Spleen (tissue), 11 donors: ENCODE data around the gene SGCA. TPM values are rescaled to one million over a fixed set of nuclear protein-coding genes. Genes with fewer than 3 reads are reported as not detected.

Experiments
- DNase-seq: peaks from one replicate; pipeline ENCODE4 v3.0.0-alpha.2; 2020
- H3K27ac ChIP-seq, 8 donors: fragments of 200-600 bp; sonication (generic) in 7 of 8; 1 replicate in 4 of 8; 2 replicates in 4 of 8; pipeline versions ENCODE4 v1.5.0 to v1.8.0; 2016 to 2021; ENCODE audit warnings: inconsistent platforms in 4 of 8, mild to moderate bottlenecking in 4 of 8, moderate library complexity in 1 of 8
- H3K27me3 ChIP-seq, 7 donors: fragments of 200-600 bp; sonication (generic) in 6 of 7; replicated peaks in 1 of 7; 1 replicate in 4 of 7; 2 replicates in 3 of 7; pipeline versions ENCODE4 v1.5.0 to v1.8.0; 2016 to 2021; ENCODE audit warnings: inconsistent platforms in 3 of 7, mild to moderate bottlenecking in 1 of 7
- H3K36me3 ChIP-seq, 6 donors: fragments of 200-600 bp; sonication (generic) in 5 of 6; 1 replicate in 4 of 6; 2 replicates in 2 of 6; pipeline versions ENCODE4 v1.5.0 to v1.8.0; 2016 to 2021; ENCODE audit warnings: inconsistent platforms in 2 of 6
- H3K4me1 ChIP-seq, 6 donors: fragments of 200-600 bp; sonication (generic) in 5 of 6; 1 replicate in 3 of 6; 2 replicates in 3 of 6; pipeline versions ENCODE4 v1.5.0 to v1.8.0; 2016 to 2021; ENCODE audit warnings: inconsistent platforms in 3 of 6
- H3K4me3 ChIP-seq, 8 donors: fragments of 200-600 bp; sonication (generic) in 7 of 8; 1 replicate in 4 of 8; 2 replicates in 4 of 8; pipeline versions ENCODE4 v1.5.0 to v1.8.0; 2016 to 2021; ENCODE audit warnings: inconsistent platforms in 4 of 8, mild to moderate bottlenecking in 4 of 8, moderate library complexity in 2 of 8
- H3K9me3 ChIP-seq, 8 donors: fragments of 200-600 bp; sonication (generic) in 7 of 8; 1 replicate in 4 of 8; 2 replicates in 4 of 8; pipeline versions ENCODE4 v1.5.0 to v1.8.0; 2016 to 2021; ENCODE audit warnings: inconsistent platforms in 4 of 8
- POLR2A ChIP-seq, 3 donors: fragments of 450-650 bp; IDR thresholded peaks; one replicate each; pipeline ENCODE4 v1.5.1; 2017; ENCODE audit warnings: antibody characterized with exemption in 3 of 3, mild to moderate bottlenecking in 1 of 3
- POLR2AphosphoS5 ChIP-seq, 3 donors: sonication (generic); formaldehyde crosslinking; IDR thresholded peaks; one replicate each; pipeline ENCODE4 v1.5.1; 2017; ENCODE audit warnings: antibody characterized with exemption in 3 of 3
- WGBS, 5 donors: extraction: QIAGEN DNeasy Blood & Tissue Kit in 3 of 5; methylation state at CpG; one replicate each; pipeline versions ENCODE4 v1.1.5 to v1.1.7; 2013 to 2018; 5-methylcytosine and 5-hydroxymethylcytosine counted together
- intact Hi-C: fragments of 100-400 bp; cut with DNase I; formaldehyde crosslinking; loops from one replicate; pipeline ENCODE4 v1.15.0; 2023; ENCODE audit warnings: low total_unique reads
- polyA plus RNA-seq, 3 donors: library from polyadenylated mRNA; stranded (reverse); fragments of 200-250 nt; gene quantifications; one replicate each; pipeline ENCODE4 v1.2.1, GENCODE V29; 2013
- total RNA-seq, 7 donors: library from RNA; depleted of rRNA in 3 of 7; stranded (reverse); fragments of >200 nt in 3 of 7; fragmentation: NEBNext Ultra II Directional in 4 of 7; extraction: Animal tissue kit (Norgen Biotek cat#: 25700) in 4 of 7; gene quantifications; one replicate each; pipeline versions ENCODE4 v1.1.0 to v1.2.1, GENCODE V29; 2016 to 2021
- TF ChIP-seq, protein P1 (sequence below), 11 experiments: fragments of 200-600 bp in 7 of 11; fragments of 450-650 bp in 4 of 11; sonication (generic) in 4 of 11; IDR thresholded peaks in 8 of 11; conservative IDR thresholded peaks in 3 of 11; 1 replicate in 7 of 11; 2 replicates in 4 of 11; pipeline versions ENCODE4 v1.4.0 to v1.8.0; 2016 to 2021; ENCODE audit warnings: antibody characterized with exemption in 11 of 11, inconsistent platforms in 4 of 11, mild to moderate bottlenecking in 1 of 11
- donor health status: healthy with polysubstance abuse.
- donor health status: DM: no; HTN: no; CAD: no; lungs with moderate emphysema.
- donor health status: DM: no; HTN: no; CAD: no.
- donor health status: Bipolar disorder and iron deficiency.
- donor health status: healthy.
- donor health status: DM: no; HTN: no; CAD: no.
- donor health status: DM: yes; HTN: yes; CAD: no.

Gene SGCA
- total and polyA plus RNA-seq, 10 donors, result 1.2 to 5.9 (median 3.7) TPM; not detected in 1

DNA sequence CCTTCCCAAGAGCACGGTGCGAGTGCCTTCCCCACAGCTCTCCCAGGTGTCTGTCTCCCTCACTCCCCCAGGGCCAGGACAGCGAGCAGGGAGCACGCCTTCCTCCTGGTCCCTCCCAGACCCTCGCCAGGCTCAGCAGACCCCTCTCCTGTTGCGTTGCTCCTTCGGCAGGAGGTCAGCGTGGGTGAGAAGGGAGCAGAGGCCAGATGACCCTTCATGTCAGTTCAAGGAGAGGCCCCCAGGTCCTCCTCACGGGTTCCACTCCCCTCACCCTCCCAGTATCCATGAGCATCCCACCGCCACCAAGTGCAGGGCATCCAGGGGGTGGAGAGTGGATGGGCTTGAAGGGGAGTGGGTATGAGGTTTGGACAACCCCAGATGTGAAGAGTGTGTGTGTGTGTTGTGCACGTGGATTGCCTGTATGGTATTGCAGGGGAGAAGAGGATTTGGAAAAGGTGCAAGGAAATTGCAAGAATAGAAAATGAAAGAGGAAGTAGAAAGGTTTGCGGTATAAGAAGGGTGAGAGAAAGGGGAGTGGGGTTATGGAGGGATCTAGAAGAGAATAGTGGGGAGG, 17.7 kb downstream of the SGCA start:
- H3K27ac ChIP-seq, result peak overlapping the region in 7 of 8 donors; percentile 12 to 77 (median 62)
- no peak for TF ChIP-seq POLR2AphosphoS5 (IDR thresholded peaks at IDR 0.05)
- TF ChIP-seq POLR2A (IDR thresholded peaks at IDR 0.05), result no peak
- TF ChIP-seq, protein P1, sequence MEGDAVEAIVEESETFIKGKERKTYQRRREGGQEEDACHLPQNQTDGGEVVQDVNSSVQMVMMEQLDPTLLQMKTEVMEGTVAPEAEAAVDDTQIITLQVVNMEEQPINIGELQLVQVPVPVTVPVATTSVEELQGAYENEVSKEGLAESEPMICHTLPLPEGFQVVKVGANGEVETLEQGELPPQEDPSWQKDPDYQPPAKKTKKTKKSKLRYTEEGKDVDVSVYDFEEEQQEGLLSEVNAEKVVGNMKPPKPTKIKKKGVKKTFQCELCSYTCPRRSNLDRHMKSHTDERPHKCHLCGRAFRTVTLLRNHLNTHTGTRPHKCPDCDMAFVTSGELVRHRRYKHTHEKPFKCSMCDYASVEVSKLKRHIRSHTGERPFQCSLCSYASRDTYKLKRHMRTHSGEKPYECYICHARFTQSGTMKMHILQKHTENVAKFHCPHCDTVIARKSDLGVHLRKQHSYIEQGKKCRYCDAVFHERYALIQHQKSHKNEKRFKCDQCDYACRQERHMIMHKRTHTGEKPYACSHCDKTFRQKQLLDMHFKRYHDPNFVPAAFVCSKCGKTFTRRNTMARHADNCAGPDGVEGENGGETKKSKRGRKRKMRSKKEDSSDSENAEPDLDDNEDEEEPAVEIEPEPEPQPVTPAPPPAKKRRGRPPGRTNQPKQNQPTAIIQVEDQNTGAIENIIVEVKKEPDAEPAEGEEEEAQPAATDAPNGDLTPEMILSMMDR (IDR thresholded peaks at IDR 0.05 in 8 of 11, conservative IDR thresholded peaks at IDR 0.05 in 3 of 11), result no peak
- H3K36me3 ChIP-seq, result peaks cover 0 to 32% (median 0%) of the 10 kb centered on the region in 6 donors
- peaks cover 7 to 51% (median 31%) of the 10 kb centered on the region in 6 donors for H3K4me1 ChIP-seq
- no peaks in the 10 kb centered on the region for H3K9me3 ChIP-seq
- no peak for DNase-seq
- no peaks in the 10 kb centered on the region for H3K27me3 ChIP-seq
- 50 to 58% (median 54%) methylated on average over 12 of the region's 12 CpGs for WGBS, 5 donors
- intact Hi-C loops, result no loop called here
- peak overlapping the region in 3 of 8 donors; percentile 2 to 48 (median 6) for H3K4me3 ChIP-seq

GRCh38 chr17:50184064-50184463, 18.3 kb downstream of the SGCA start:
- H3K36me3 ChIP-seq, result peaks cover 0 to 38% (median 0%) of the 10 kb centered on the region in 6 donors
- peaks cover 7 to 46% (median 28%) of the 10 kb centered on the region in 6 donors for H3K4me1 ChIP-seq
- H3K4me3 ChIP-seq, result peak overlapping the region in 3 of 8 donors; percentile 2 to 48 (median 6)
- WGBS, 5 donors, result 30 to 37% (median 32%) methylated on average over 8 of the region's 8 CpGs
- TF ChIP-seq POLR2AphosphoS5 (IDR thresholded peaks at IDR 0.05), result no peak
- TF ChIP-seq POLR2A (IDR thresholded peaks at IDR 0.05), result no peak
- TF ChIP-seq, protein P1 (IDR thresholded peaks at IDR 0.05 in 8 of 11, conservative IDR thresholded peaks at IDR 0.05 in 3 of 11), result no peak
- H3K9me3 ChIP-seq, result no peaks in the 10 kb centered on the region
- H3K27ac ChIP-seq, result peak overlapping the region in 7 of 8 donors; percentile 12 to 77 (median 62)
- intact Hi-C loops, result no loop called here
- H3K27me3 ChIP-seq, result no peaks in the 10 kb centered on the region
- DNase-seq, result no peak

- DNase-seq, result no peak
Observed at GRCh38 chr17:50184611-50185398, 19.0 kb downstream of the SGCA start.

More at GRCh38 chr17:50184611-50185398, 19.0 kb downstream of the SGCA start:
- intact Hi-C loops, result no loop called here
- Histone ChIP-seq H3K9me3 (no peaks in the 10 kb centered on the region), H3K27ac (peak overlapping the region in 5 of 8 donors; percentile 44 to 77 (median 62)), H3K27me3 (no peaks in the 10 kb centered on the region), H3K36me3 (peaks cover 0 to 45% (median 0%) of the 10 kb centered on the region in 6 donors), H3K4me3 (no peak overlapping the region), H3K4me1 (peaks cover 7 to 46% (median 28%) of the 10 kb centered on the region in 6 donors)
- 41 to 56% (median 49%) methylated on average over 17 to 19 of the region's 19 CpGs for WGBS, 5 donors
- TF ChIP-seq, protein P1 (IDR thresholded peaks at IDR 0.05 in 8 of 11, conservative IDR thresholded peaks at IDR 0.05 in 3 of 11), result no peak
- peak in 1 of 3 donors; percentile 13 for TF ChIP-seq POLR2AphosphoS5 (IDR thresholded peaks at IDR 0.05)
- no peak for TF ChIP-seq POLR2A (IDR thresholded peaks at IDR 0.05)
